WTC11 (cell line): ENCODE measurements around the gene CD207. TPM values are rescaled to one million over a fixed set of nuclear protein-coding genes. Genes with fewer than 3 reads are reported as not detected.

Experiments
- ATAC-seq: fragments of 200-7000 bp; cut with Tn5 transposase; 2 replicates; pipeline ENCODE4 v1.10.0; 2021; ENCODE audit warnings: mild to moderate bottlenecking, moderate library complexity
- CTCF ChIA-PET: fragments of 300-600 bp; sonication (Branson Sonifier 250); formaldehyde crosslinking; loops from one replicate; lab custom pipeline; 2021; ENCODE audit warnings: antibody characterized with exemption; lab: Charles Lee
- POLR2A ChIA-PET: fragments of 350-600 bp; sonication (Branson Sonifier 250); formaldehyde crosslinking; loops from one replicate; lab custom pipeline; 2021; ENCODE audit warnings: antibody characterized with exemption; lab: Charles Lee
- DNase-seq: peaks from one replicate; pipeline ENCODE4 v3.0.0; 2021; ENCODE audit warnings: low spot score
- H3K27ac Mint-ChIP-seq: 2 replicates; pipeline ENCODE4 v1.8.0; 2021; ENCODE audit warnings: mixed read lengths
- H3K27me3 Mint-ChIP-seq: 2 replicates; pipeline ENCODE4 v1.8.0; 2021; ENCODE audit warnings: low read depth, mild to moderate bottlenecking, moderate library complexity, mixed read lengths
- H3K36me3 Mint-ChIP-seq: 2 replicates; pipeline ENCODE4 v1.8.0; 2021; ENCODE audit warnings: mixed read lengths
- H3K4me1 Mint-ChIP-seq: 2 replicates; pipeline ENCODE4 v1.8.0; 2022; ENCODE audit warnings: mixed read lengths
- H3K4me3 Mint-ChIP-seq: 2 replicates; pipeline ENCODE4 v1.8.0; 2021; ENCODE audit warnings: mild to moderate bottlenecking, moderate library complexity, mixed read lengths
- H3K9me3 Mint-ChIP-seq: 2 replicates; pipeline ENCODE4 v1.8.0; 2021; ENCODE audit warnings: mixed read lengths
- CREB1 ChIP-seq: sonication (generic); formaldehyde crosslinking; IDR thresholded peaks from 2 replicates; pipeline ENCODE4 v1.8.0; 2023; ENCODE audit warnings: mild to moderate bottlenecking, missing genetic modification reagents
- ESRRA ChIP-seq: sonication (generic); formaldehyde crosslinking; IDR thresholded peaks from 2 replicates; pipeline ENCODE4 v1.8.1; 2022; ENCODE audit warnings: mild to moderate bottlenecking, missing genetic modification reagents, borderline replicate concordance
- NR1H2 ChIP-seq: sonication (generic); formaldehyde crosslinking; IDR thresholded peaks from 2 replicates; pipeline ENCODE4 v1.9.0; 2021; ENCODE audit warnings: mild to moderate bottlenecking, moderate library complexity, missing genetic modification reagents
- PRDM15 ChIP-seq: sonication (generic); formaldehyde crosslinking; IDR thresholded peaks from 2 replicates; pipeline ENCODE4 v1.8.0; 2022; ENCODE audit warnings: missing genetic modification reagents
- SMAD3 ChIP-seq: sonication (generic); formaldehyde crosslinking; IDR thresholded peaks from 2 replicates; pipeline ENCODE4 v1.8.0; 2022; ENCODE audit warnings: missing genetic modification reagents, mild to moderate bottlenecking, borderline replicate concordance
- ZNF121 ChIP-seq: sonication (generic); formaldehyde crosslinking; IDR thresholded peaks from 2 replicates; pipeline ENCODE4 v1.8.0; 2023; ENCODE audit warnings: missing genetic modification reagents
- ZNF263 ChIP-seq: sonication (generic); formaldehyde crosslinking; IDR thresholded peaks from 2 replicates; pipeline ENCODE4 v1.8.1; 2022; ENCODE audit warnings: low read depth, mild to moderate bottlenecking, moderate library complexity, missing genetic modification reagents
- ZNF396 ChIP-seq: fragments of 250-450 bp; sonication (Bioruptor Pico); IDR thresholded peaks from 2 replicates; pipeline ENCODE4 v1.8.0; 2021; ENCODE audit warnings: mild to moderate bottlenecking, moderate library complexity, borderline replicate concordance
- total RNA-seq: library from RNA; stranded (reverse); gene quantifications from 3 replicates; pipeline ENCODE4 v1.2.3, GENCODE V29; 2021
- TF ChIP-seq, protein P1 (sequence below): sonication (generic); formaldehyde crosslinking; IDR thresholded peaks from 2 replicates; pipeline ENCODE4 v1.8.1; 2023; ENCODE audit warnings: mild to moderate bottlenecking, missing genetic modification reagents, moderate library complexity
- TF ChIP-seq, protein P2 (sequence below): sonication (generic); formaldehyde crosslinking; IDR thresholded peaks from 2 replicates; pipeline ENCODE4 v1.8.0; 2022; ENCODE audit warnings: mild to moderate bottlenecking, missing genetic modification reagents
- TF ChIP-seq, protein P3 (sequence below): fragments of 250-450 bp; sonication (Bioruptor Pico); IDR thresholded peaks from 2 replicates; pipeline ENCODE4 v1.9.0; 2021; ENCODE audit warnings: mild to moderate bottlenecking
- TF ChIP-seq, protein P4 (sequence below): sonication (generic); formaldehyde crosslinking; IDR thresholded peaks from 2 replicates; pipeline ENCODE4 v1.8.1; 2022; ENCODE audit warnings: mild to moderate bottlenecking, moderate library complexity, missing genetic modification reagents
- TF ChIP-seq, protein P5 (sequence below): fragments of 250-450 bp; sonication (Bioruptor Pico); IDR thresholded peaks from 2 replicates; pipeline ENCODE4 v1.9.0; 2021; ENCODE audit warnings: mild to moderate bottlenecking

The CD207 gene
- total RNA-seq, 1 experiment from 2014 or later, result not detected

GRCh38 chr2:70829916-70830315, 5.7 kb downstream of the CD207 start (continued):
- TF ChIP-seq, protein P1, sequence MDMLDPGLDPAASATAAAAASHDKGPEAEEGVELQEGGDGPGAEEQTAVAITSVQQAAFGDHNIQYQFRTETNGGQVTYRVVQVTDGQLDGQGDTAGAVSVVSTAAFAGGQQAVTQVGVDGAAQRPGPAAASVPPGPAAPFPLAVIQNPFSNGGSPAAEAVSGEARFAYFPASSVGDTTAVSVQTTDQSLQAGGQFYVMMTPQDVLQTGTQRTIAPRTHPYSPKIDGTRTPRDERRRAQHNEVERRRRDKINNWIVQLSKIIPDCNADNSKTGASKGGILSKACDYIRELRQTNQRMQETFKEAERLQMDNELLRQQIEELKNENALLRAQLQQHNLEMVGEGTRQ (CRISPR knock-in tag), result no peak
- TF ChIP-seq, protein P2, sequence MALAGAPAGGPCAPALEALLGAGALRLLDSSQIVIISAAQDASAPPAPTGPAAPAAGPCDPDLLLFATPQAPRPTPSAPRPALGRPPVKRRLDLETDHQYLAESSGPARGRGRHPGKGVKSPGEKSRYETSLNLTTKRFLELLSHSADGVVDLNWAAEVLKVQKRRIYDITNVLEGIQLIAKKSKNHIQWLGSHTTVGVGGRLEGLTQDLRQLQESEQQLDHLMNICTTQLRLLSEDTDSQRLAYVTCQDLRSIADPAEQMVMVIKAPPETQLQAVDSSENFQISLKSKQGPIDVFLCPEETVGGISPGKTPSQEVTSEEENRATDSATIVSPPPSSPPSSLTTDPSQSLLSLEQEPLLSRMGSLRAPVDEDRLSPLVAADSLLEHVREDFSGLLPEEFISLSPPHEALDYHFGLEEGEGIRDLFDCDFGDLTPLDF (CRISPR knock-in tag), result no peak
- TF ChIP-seq ZNF121 (CRISPR knock-in tag), result no peak
- TF ChIP-seq ESRRA (CRISPR knock-in tag), result no peak

GRCh38 chr2:70828914-70829824, 6.4 kb downstream of the CD207 start:
- Mint-ChIP-seq H3K36me3 (no peaks in the 10 kb centered on the region), H3K4me1 (peaks cover 15% of the 10 kb centered on the region), H3K4me3 (no peak overlapping the region), H3K27ac (no peak overlapping the region), H3K27me3 (peaks cover 27% of the 10 kb centered on the region), H3K9me3 (peaks cover 6% of the 10 kb centered on the region; the same call in 1 of the 2 replicates)
- TF ChIP-seq, protein P3, sequence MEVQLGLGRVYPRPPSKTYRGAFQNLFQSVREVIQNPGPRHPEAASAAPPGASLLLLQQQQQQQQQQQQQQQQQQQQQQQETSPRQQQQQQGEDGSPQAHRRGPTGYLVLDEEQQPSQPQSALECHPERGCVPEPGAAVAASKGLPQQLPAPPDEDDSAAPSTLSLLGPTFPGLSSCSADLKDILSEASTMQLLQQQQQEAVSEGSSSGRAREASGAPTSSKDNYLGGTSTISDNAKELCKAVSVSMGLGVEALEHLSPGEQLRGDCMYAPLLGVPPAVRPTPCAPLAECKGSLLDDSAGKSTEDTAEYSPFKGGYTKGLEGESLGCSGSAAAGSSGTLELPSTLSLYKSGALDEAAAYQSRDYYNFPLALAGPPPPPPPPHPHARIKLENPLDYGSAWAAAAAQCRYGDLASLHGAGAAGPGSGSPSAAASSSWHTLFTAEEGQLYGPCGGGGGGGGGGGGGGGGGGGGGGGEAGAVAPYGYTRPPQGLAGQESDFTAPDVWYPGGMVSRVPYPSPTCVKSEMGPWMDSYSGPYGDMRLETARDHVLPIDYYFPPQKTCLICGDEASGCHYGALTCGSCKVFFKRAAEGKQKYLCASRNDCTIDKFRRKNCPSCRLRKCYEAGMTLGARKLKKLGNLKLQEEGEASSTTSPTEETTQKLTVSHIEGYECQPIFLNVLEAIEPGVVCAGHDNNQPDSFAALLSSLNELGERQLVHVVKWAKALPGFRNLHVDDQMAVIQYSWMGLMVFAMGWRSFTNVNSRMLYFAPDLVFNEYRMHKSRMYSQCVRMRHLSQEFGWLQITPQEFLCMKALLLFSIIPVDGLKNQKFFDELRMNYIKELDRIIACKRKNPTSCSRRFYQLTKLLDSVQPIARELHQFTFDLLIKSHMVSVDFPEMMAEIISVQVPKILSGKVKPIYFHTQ (CRISPR knock-in tag), result no peak
- no peak for TF ChIP-seq NR1H2
- TF ChIP-seq ZNF396 (CRISPR knock-in tag), result no peak
- TF ChIP-seq PRDM15 (CRISPR knock-in tag), result no peak
- TF ChIP-seq ZNF263 (CRISPR knock-in tag), result no peak
- TF ChIP-seq SMAD3 (CRISPR knock-in tag), result no peak
- TF ChIP-seq CREB1 (CRISPR knock-in tag), result no peak
- TF ChIP-seq, protein P4, sequence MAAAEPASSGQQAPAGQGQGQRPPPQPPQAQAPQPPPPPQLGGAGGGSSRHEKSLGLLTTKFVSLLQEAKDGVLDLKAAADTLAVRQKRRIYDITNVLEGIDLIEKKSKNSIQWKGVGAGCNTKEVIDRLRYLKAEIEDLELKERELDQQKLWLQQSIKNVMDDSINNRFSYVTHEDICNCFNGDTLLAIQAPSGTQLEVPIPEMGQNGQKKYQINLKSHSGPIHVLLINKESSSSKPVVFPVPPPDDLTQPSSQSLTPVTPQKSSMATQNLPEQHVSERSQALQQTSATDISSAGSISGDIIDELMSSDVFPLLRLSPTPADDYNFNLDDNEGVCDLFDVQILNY (CRISPR knock-in tag), result no peak
- TF ChIP-seq, protein P5, sequence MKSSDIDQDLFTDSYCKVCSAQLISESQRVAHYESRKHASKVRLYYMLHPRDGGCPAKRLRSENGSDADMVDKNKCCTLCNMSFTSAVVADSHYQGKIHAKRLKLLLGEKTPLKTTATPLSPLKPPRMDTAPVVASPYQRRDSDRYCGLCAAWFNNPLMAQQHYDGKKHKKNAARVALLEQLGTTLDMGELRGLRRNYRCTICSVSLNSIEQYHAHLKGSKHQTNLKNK (CRISPR knock-in tag), result no peak
- ATAC-seq (no peak), DNase-seq (no peak)
- ChIA-PET POLR2A (no interaction called here), CTCF (interaction anchor here (1.0 to 1.2 kb wide), 2 partner anchors 39 to 155 kb away, joined by 3 read pairs; partner anchors contain the start of gene FIGLA)
